HL-60/S4 treated with retinoic acid at 250 ng/mL for 4 days and 3 days (cell line): Measurements from ENCODE around the gene MME.
"Not testable (repeated sequence)": the region's sequence is repeated elsewhere in the genome, so short reads cannot be mapped to it uniquely, and the experiment has no call there.

Source experiments
- in situ Hi-C: fragments of 300-500 bp; cut with MboI; formaldehyde crosslinking; loops from 2 replicates; pipeline ENCODE4 v1.7.0; 2022; ENCODE audit warnings: low sequenced_read_pairs

Gene MME

GRCh38 chr3:155083313-155083905 is 3.3 kb downstream of the MME start:
- in situ Hi-C loops: no loop called here

GRCh38 chr3:155084567-155084966 is 4.4 kb downstream of the MME start:
- in situ Hi-C loops: no loop called here

- in situ Hi-C loops: no loop called here
These were observed 5.9 kb downstream of the MME start for GRCh38 chr3:155086051-155086450.

- in situ Hi-C loops: no loop called here
These were observed 8.7 kb downstream of the MME start for GRCh38 chr3:155088706-155089345.

GRCh38 chr3:155089495-155089894 is 9.4 kb downstream of the MME start:
- in situ Hi-C loops: no loop called here

GRCh38 chr3:155093261-155093660 is 13.1 kb downstream of the MME start:
- in situ Hi-C loops: no loop called here

GRCh38 chr3:155096303-155097008 is 16.3 kb downstream of the MME start:
- in situ Hi-C loops: no loop called here

- in situ Hi-C loops: no loop called here
These were observed 16.9 kb downstream of the MME start for GRCh38 chr3:155097009-155097349.

GRCh38 chr3:155101398-155101797 is 21.3 kb downstream of the MME start:
- in situ Hi-C loops: no loop called here

- in situ Hi-C loops: no loop called here
These were observed 22.2 kb downstream of the MME start for GRCh38 chr3:155102329-155102728.

GRCh38 chr3:155103686-155104085 is 23.6 kb downstream of the MME start:
- in situ Hi-C loops: no loop called here

- in situ Hi-C loops: no loop called here
These were observed 26.0 kb downstream of the MME start for GRCh38 chr3:155106119-155106518.

- in situ Hi-C loops: no loop called here
These were observed 29.9 kb downstream of the MME start for GRCh38 chr3:155110022-155110421.

- in situ Hi-C loops: no loop called here
These were observed 31.1 kb downstream of the MME start for GRCh38 chr3:155110996-155111901.

- in situ Hi-C loops: no loop called here
These were observed 31.9 kb downstream of the MME start for GRCh38 chr3:155111971-155112370.

- in situ Hi-C loops: no loop called here
These were observed 32.7 kb downstream of the MME start for GRCh38 chr3:155112661-155113389.

- in situ Hi-C loops: not testable (repeated sequence)
These were observed 44.6 kb downstream of the MME start for GRCh38 chr3:155124745-155125144.

GRCh38 chr3:155129396-155129795 is 49.3 kb downstream of the MME start:
- in situ Hi-C loops: no loop called here

- in situ Hi-C loops: no loop called here
These were observed 49.9 kb downstream of the MME start for GRCh38 chr3:155130001-155130400.

- in situ Hi-C loops: no loop called here
These were observed 51.0 kb downstream of the MME start for GRCh38 chr3:155131104-155131503.

GRCh38 chr3:155134311-155134710 is 54.2 kb downstream of the MME start:
- in situ Hi-C loops: not testable (repeated sequence)
